HG03575 (cell line): ENCODE results near the gene INTS11.

ENCODE experiments used
- ATAC-seq: cut with Tn5 transposase; IDR thresholded peaks from one replicate; pipeline ENCODE4 v1.9.1; 2021; ENCODE audit not compliant: unreplicated experiment, insufficient number of reproducible peaks, low FRiP score; ENCODE audit errors: extremely low read depth

The INTS11 gene

DNA sequence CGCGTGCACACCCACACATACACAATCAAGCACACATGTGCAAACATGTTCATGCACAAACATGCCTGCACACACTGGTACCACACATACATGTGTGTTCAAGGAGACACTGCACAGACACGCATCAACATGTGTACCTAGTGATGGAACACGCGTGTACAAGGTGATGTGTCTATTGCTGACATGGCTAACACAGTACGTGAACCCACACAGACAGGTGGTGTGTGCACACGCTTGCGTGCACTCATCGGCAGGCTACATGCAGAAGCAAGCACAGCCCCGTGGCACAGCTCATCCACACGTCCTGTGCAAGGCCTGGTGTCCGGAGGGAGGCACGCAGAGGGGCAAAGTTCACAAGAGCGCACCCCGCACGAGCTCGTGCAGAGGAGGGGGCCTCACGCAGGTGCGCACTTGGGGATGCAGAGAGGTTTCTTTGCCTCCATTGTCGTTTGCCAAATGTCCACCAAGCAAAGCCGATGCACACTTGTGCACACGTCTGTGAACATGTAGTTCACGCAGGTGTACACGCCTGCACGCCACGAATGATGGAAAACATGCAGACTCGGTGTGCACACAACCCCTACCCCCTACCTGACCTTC is 17.7 kb downstream of the INTS11 start:
- ATAC-seq, result no peak

GRCh38 chr1:1306070-1306660 is 18.3 kb downstream of the INTS11 start:
- ATAC-seq, result no peak

- no peak for ATAC-seq
Observed at GRCh38 chr1:1305300-1306069, 19.0 kb downstream of the INTS11 start.

- ATAC-seq, result no peak
Observed at GRCh38 chr1:1304331-1305299, 19.8 kb downstream of the INTS11 start.

DNA sequence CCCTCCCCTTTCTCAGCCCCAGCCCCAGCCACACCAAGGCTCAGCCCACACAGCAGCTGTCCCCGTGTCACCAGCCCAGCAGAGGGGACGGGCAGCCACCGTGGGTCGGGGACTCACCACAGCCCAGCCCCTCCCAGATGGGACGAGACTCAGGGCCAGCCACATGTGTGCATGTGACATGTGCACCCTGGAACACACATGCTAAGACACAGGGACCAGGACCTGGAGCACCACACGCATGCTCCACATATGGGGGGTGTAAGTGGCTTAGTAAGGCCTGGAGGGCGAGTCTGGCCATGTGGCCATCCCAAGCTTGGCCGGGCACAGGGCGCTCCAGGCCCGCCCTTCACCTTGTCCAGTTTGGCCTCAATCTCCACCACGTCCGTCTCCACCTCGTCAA is 20.7 kb downstream of the INTS11 start:
- no peak for ATAC-seq

- no peak for ATAC-seq
Observed at GRCh38 chr1:1302951-1303509, 21.4 kb downstream of the INTS11 start.

GRCh38 chr1:1302006-1302430 is 22.4 kb downstream of the INTS11 start:
- no peak for ATAC-seq

DNA sequence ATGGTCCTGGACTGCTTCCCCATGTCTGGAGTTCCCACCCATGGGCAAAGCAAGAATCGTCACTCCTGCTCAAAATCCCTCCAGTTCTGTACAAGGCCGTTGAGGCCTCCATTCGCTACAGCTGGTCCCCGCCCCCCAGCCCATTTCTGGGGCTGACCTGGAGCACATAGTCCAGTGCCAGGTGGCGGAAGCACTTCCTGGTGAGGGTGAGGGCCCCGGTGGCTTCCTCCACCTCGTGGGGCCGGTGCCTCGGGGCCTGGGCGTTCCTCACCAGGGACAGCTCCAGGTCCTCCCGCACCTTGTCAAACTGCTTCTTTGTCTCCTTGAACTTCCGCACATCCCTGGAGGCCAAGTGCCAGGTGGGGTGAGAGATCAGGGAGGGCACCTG is 24.1 kb downstream of the INTS11 start:
- no peak for ATAC-seq

GRCh38 chr1:1299686-1300351 is 24.6 kb downstream of the INTS11 start:
- ATAC-seq, result no peak

GRCh38 chr1:1298861-1299685 is 25.4 kb downstream of the INTS11 start:
- ATAC-seq, result no peak

- ATAC-seq, result no peak
Observed at GRCh38 chr1:1297802-1298424, 26.5 kb downstream of the INTS11 start.

GRCh38 chr1:1296070-1297061 is 28.1 kb downstream of the INTS11 start:
- no peak for ATAC-seq

GRCh38 chr1:1295154-1295923 is 29.1 kb downstream of the INTS11 start:
- ATAC-seq, result no peak

GRCh38 chr1:1294250-1294890 is 30.1 kb downstream of the INTS11 start:
- ATAC-seq, result no peak
